Upper lobe of left lung (tissue), 4 donors: Measurements from ENCODE around the gene MAP4K2.

Experiments used
- EP300 ChIP-seq, 4 donors: sonication (generic); formaldehyde crosslinking; IDR thresholded peaks; one replicate each; pipeline ENCODE4 v1.5.1; 2017; ENCODE audit warnings: antibody characterized with exemption in 4 of 4, control low read depth in 2 of 4
- TF ChIP-seq, protein P1 (sequence below), 6 experiments: fragments of 450-650 bp in 4 of 6; fragments of 200-600 bp in 2 of 6; sonication (generic) in 2 of 6; IDR thresholded peaks; one replicate each; pipeline ENCODE4 v1.5.1; 2016 to 2019; ENCODE audit warnings: antibody characterized with exemption in 6 of 6

DNA sequence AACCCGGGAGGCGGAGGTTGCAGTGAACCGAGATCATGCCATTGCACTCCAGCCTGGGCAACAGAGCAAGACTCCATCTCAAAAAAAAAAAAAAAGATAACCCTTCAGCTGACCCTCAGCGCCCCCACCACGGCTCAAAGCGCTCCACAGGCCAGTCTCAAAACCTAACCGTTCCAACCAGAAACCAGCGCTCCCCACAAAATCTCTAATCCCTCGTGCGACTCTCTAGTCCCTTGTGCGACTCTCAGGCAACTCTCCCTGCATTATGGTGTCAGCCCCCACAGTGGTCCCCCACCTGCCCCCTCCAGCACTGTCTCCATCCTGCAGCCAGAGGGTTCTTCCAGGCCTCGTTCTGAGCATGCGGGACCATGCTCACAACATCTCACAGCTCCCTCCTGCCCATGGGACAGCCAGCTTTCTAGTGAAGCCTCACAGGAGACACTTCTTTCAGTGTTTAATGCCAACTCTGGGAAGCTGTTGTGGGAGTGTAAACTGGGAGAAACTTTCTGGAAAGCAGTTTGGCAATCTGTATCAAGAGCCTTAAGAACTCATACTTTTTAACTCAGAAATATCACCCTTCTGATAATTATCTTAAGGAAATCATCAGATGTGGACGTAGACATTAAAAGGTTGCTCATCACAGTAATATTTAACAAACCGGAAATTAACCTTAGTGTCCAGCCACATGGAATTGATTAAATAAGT lies 54.9 kb downstream of the MAP4K2 start:
- TF ChIP-seq, protein P1, sequence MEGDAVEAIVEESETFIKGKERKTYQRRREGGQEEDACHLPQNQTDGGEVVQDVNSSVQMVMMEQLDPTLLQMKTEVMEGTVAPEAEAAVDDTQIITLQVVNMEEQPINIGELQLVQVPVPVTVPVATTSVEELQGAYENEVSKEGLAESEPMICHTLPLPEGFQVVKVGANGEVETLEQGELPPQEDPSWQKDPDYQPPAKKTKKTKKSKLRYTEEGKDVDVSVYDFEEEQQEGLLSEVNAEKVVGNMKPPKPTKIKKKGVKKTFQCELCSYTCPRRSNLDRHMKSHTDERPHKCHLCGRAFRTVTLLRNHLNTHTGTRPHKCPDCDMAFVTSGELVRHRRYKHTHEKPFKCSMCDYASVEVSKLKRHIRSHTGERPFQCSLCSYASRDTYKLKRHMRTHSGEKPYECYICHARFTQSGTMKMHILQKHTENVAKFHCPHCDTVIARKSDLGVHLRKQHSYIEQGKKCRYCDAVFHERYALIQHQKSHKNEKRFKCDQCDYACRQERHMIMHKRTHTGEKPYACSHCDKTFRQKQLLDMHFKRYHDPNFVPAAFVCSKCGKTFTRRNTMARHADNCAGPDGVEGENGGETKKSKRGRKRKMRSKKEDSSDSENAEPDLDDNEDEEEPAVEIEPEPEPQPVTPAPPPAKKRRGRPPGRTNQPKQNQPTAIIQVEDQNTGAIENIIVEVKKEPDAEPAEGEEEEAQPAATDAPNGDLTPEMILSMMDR (IDR thresholded peaks at IDR 0.05), result no peak
- TF ChIP-seq EP300 (IDR thresholded peaks at IDR 0.05), result no peak
